Esophagus squamous epithelium (tissue), 5 donors: ENCODE measurements around the gene CCNE1. TPM values are rescaled to one million over a fixed set of nuclear protein-coding genes. Genes with fewer than 3 reads are reported as not detected.
A peak's percentile ranks its signal among the peaks of the same experiment; 100 is the strongest.

Source experiments
- DNase-seq: peaks from one replicate; lab custom pipeline; 2025; lab: John Stamatoyannopoulos, UW
- H3K27ac ChIP-seq, 4 donors: fragments of 200-600 bp; sonication (generic); one replicate each; pipeline ENCODE4 v1.5.1; 2016 to 2019; ENCODE audit warnings: mild to moderate bottlenecking in 1 of 4
- H3K27me3 ChIP-seq, 4 donors: fragments of 200-600 bp; sonication (generic); 1 replicate in 3 of 4; 2 replicates in 1 of 4; pipeline versions ENCODE4 v1.5.1 to v1.6.0; 2017 to 2021; ENCODE audit warnings: antibody characterized with exemption in 1 of 4
- H3K36me3 ChIP-seq, 3 donors: fragments of 200-600 bp; sonication (generic); one replicate each; pipeline ENCODE4 v1.5.1; 2016 to 2019
- H3K4me1 ChIP-seq, 3 donors: fragments of 200-600 bp; sonication (generic); one replicate each; pipeline ENCODE4 v1.5.1; 2017 to 2019
- H3K4me3 ChIP-seq, 4 donors: fragments of 200-600 bp; sonication (generic); 1 replicate in 3 of 4; 2 replicates in 1 of 4; pipeline ENCODE4 v1.5.1; 2016 to 2019; ENCODE audit warnings: mild to moderate bottlenecking in 2 of 4, moderate library complexity in 1 of 4
- H3K9me3 ChIP-seq, 3 donors: fragments of 200-600 bp; sonication (generic); one replicate each; pipeline ENCODE4 v1.5.1; 2016 to 2019
- POLR2A ChIP-seq, 4 donors: fragments of 450-650 bp; IDR thresholded peaks; one replicate each; pipeline ENCODE4 v1.6.1; 2017; ENCODE audit warnings: antibody characterized with exemption in 4 of 4, mild to moderate bottlenecking in 4 of 4, moderate library complexity in 3 of 4
- WGBS, 2 donors: methylation state at CpG; one replicate each; pipeline ENCODE4 v1.1.5; 2018; 5-methylcytosine and 5-hydroxymethylcytosine counted together
- intact Hi-C: fragments of 100-400 bp; cut with DNase I; formaldehyde crosslinking; loops from one replicate; pipeline ENCODE4 v1.15.0; 2022
- total RNA-seq, 4 donors: library from RNA; depleted of rRNA; stranded (reverse); fragments of >200 nt; gene quantifications; one replicate each; pipeline ENCODE4 v1.1.0, GENCODE V29; 2016
- TF ChIP-seq, protein P1 (sequence below), 6 experiments: fragments of 450-650 bp in 4 of 6; fragments of 200-600 bp in 2 of 6; sonication (generic) in 2 of 6; IDR thresholded peaks; one replicate each; pipeline ENCODE4 v1.5.1; 2016 to 2019; ENCODE audit warnings: antibody characterized with exemption in 6 of 6, mild to moderate bottlenecking in 4 of 6, moderate library complexity in 4 of 6
- donor health status: DM: yes; HTN: yes; CAD: no.

The CCNE1 gene
- total RNA-seq, 4 donors from 2014 or later: 3.2 to 9.4 (median 5.4) TPM

DNA sequence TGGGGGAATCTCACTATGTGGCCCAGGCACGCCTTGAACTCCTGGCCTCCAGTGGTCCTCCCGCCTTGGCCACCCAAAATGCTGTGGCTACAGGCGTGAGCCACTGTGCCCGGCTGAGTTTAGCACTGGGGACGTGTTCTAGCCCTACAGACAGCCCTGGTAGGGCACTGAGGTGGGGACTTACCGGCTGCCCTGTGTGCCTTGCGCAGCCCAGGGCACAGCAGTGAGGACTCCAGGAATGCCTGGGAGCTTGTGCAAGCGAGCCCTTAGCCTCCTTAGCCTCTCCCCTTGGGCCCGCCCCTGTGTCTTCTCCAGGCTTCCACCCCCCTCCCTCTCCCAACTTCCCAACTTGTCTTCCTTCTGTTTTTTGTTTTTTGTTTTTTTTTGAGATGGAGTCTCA is 21.0 kb downstream of the CCNE1 start:
- DNase-seq: no peak
- 81 to 89% methylated on average over 9 of the region's 9 CpGs for WGBS, 2 donors

DNA sequence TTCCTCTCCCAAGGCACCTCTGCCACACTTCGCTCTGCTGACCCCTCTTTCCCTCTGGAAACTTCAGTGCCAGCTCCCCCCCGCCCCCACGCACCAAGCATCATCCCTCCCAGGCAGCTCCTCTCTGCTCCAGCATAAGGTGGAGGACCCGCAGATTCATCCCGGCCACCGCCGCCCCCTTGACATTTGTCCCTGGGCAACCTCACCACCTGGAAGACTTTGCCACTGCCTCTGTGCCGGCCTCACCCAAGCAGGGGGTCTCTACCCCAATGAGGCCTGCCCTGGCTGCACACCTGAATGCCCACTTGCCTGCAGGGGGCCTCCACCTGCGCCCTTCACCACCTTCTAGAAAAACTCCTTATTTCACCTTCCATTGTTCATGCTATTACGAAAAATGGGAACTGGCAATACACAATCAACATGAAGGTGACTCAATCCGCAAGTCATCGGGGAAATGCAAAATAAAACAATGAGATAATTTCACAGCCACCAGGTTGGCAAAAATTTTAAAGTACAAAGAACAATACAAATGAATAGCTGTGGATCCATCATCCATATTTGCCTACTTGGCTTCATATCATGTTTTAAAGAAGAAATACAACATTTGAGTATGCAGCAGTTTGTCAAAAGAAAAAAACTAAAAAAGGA is 21.9 kb downstream of the CCNE1 start:
- 70 to 75% methylated on average over 10 of the region's 12 CpGs for WGBS, 2 donors
- Histone ChIP-seq H3K27me3 (peaks cover 0 to 20% (median 0%) of the 10 kb centered on the region in 4 donors), H3K4me3 (no peak overlapping the region), H3K4me1 (peaks cover 0 to 23% (median 0%) of the 10 kb centered on the region in 3 donors), H3K36me3 (no peaks in the 10 kb centered on the region), H3K9me3 (no peaks in the 10 kb centered on the region), H3K27ac (peak overlapping the region in 2 of 4 donors; percentile 27 to 31)
- intact Hi-C loops: no loop called here
- no peak for DNase-seq
- TF ChIP-seq, protein P1, sequence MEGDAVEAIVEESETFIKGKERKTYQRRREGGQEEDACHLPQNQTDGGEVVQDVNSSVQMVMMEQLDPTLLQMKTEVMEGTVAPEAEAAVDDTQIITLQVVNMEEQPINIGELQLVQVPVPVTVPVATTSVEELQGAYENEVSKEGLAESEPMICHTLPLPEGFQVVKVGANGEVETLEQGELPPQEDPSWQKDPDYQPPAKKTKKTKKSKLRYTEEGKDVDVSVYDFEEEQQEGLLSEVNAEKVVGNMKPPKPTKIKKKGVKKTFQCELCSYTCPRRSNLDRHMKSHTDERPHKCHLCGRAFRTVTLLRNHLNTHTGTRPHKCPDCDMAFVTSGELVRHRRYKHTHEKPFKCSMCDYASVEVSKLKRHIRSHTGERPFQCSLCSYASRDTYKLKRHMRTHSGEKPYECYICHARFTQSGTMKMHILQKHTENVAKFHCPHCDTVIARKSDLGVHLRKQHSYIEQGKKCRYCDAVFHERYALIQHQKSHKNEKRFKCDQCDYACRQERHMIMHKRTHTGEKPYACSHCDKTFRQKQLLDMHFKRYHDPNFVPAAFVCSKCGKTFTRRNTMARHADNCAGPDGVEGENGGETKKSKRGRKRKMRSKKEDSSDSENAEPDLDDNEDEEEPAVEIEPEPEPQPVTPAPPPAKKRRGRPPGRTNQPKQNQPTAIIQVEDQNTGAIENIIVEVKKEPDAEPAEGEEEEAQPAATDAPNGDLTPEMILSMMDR (IDR thresholded peaks at IDR 0.05): no peak
- TF ChIP-seq POLR2A (IDR thresholded peaks at IDR 0.05): no peak

More for the DNA sequence above, 21.0 kb downstream of the CCNE1 start:
- Histone ChIP-seq H3K9me3 (no peaks in the 10 kb centered on the region), H3K27ac (no peak overlapping the region), H3K4me1 (peaks cover 0 to 23% (median 0%) of the 10 kb centered on the region in 3 donors), H3K27me3 (peaks cover 0 to 18% (median 0%) of the 10 kb centered on the region in 4 donors), H3K4me3 (no peak overlapping the region), H3K36me3 (no peaks in the 10 kb centered on the region)
- intact Hi-C loops: no loop called here
- TF ChIP-seq, protein P1 (IDR thresholded peaks at IDR 0.05): no peak
- TF ChIP-seq POLR2A (IDR thresholded peaks at IDR 0.05): no peak

DNA sequence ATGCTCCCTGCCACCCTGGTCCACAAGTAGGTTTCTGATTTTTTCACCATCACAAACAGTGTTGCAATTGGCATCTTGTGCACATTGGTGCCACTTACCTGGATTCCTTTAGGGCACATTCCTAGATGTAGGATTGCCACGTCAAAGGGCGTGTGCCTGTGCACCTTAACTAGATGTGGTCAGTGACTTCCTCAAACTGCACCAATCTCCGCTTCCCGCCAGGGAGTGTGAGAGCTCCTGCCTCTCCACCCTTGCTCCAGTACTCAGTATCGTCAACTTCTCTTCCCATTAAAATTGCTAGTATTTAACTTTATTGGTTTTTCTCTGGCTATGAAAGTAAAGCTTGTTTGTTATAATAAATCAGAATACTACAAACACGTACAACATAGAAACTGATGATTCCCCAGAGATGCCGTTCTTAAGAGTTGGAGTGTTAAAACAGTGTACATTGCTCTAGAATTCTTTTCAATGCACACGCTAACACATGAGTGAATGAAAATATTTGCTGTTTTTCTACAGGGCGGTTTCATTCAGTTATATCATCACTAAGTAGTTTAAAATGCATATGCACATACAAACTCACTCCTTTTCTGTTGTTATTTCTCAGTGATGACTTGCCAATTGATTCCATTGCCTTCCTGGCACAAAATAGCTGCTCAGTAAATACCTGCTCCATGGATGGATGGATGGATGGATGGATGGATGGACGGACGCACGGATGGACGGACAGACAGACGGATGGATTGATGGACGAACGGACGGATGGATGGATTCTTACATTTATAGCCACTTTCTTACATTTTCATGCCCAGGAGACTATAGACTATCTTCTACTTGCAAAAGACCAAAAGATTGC is 23.4 kb downstream of the CCNE1 start:
- Histone ChIP-seq H3K4me3 (no peak overlapping the region), H3K27me3 (peaks cover 0 to 34% (median 0%) of the 10 kb centered on the region in 4 donors), H3K36me3 (no peaks in the 10 kb centered on the region), H3K9me3 (no peaks in the 10 kb centered on the region), H3K4me1 (peaks cover 0 to 17% (median 0%) of the 10 kb centered on the region in 3 donors), H3K27ac (no peak overlapping the region)
- TF ChIP-seq, protein P1 (IDR thresholded peaks at IDR 0.05): no peak
- no peak for TF ChIP-seq POLR2A (IDR thresholded peaks at IDR 0.05)
- no peak for DNase-seq
- intact Hi-C loops: no loop called here
- WGBS, 2 donors: 70 to 78% methylated on average over 17 of the region's 17 CpGs

DNA sequence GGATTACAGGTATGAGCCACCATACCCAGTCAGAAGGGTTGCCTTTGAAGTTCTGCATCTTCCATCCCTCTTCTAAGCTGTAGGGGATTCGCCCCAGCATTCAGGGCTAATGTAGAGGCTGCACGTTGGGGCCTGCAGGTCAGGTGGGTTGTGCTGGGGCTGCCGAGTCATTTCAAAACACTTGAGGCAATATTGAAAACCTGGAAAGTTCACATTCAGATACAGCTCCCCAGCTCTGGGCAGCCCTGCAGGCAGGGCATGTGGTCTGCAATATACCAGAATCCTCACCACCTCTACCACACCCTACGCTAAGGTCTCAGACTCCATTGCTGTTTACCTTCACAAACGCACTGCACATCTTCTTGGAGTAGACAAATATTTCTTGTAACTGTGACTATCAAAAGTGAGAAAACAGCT is 24.6 kb downstream of the CCNE1 start:
- no peak overlapping the region for H3K27ac ChIP-seq
- intact Hi-C loops: no loop called here
- no peak overlapping the region for H3K4me3 ChIP-seq
- no peaks in the 10 kb centered on the region for H3K36me3 ChIP-seq
- WGBS, 2 donors: 14 to 42% methylated on average over 1 to 5 of the region's 5 CpGs
- TF ChIP-seq, protein P1 (IDR thresholded peaks at IDR 0.05): no peak
- TF ChIP-seq POLR2A (IDR thresholded peaks at IDR 0.05): no peak
- peaks cover 0 to 8% (median 0%) of the 10 kb centered on the region in 3 donors for H3K4me1 ChIP-seq
- peaks cover 0 to 41% (median 0%) of the 10 kb centered on the region in 4 donors for H3K27me3 ChIP-seq
- no peak for DNase-seq
- no peaks in the 10 kb centered on the region for H3K9me3 ChIP-seq
